ENCODE data around the gene AXL. TPM values are rescaled to one million over a fixed set of nuclear protein-coding genes. Genes with fewer than 3 reads are reported as not detected.
A peak's percentile ranks its signal among the peaks of the same experiment; 100 is the strongest.

The AXL gene
- total and polyA plus RNA-seq, 2 of the 13 experiments (the other 11 are each of a cell fraction or from before 2014, with no cell fraction given): 0.71 to 5.9 TPM

DNA sequence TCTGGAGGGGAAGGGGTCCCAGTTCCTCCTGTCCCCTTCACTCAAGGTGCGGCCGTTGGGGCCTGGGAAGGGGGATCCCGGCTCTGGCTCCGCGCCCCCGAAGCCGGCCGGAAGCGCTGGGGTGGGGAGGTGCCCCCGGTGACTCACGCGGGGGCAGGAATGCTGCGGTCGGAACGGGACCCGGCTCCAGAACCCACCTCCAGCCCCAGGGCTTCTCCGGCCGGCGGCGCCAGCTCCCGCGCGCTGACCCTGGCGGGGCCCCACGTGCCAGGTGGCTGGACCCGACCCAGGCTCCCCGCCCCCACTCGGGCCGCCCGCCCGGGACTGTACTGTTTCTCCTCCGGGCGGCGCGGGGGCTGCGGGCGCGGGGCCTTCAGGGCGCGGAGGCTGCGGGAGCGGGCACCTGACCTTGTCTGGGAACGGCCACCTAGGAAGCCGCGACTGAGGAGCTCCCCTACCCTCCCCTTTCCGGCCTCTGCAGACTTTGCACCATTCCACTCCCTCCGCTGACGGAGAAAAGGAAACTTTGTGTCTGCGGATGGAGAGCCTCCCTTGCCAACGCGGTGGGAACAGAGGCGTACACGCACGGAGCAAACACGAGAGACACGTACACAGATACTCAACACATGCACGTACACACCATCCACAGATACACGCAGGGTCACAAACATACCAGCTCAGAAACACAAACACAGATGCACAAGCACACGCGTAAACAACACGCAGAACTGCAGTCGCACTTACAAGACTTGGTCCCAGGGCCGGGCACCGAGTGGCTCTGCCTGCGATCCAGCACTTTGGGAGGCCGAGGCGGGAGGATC lies 7.2 kb downstream of the AXL start (continued):
- TF ChIP-seq PAXIP1 (CRISPR knock-in tag; conservative IDR thresholded peaks at IDR 0.05) (peak; percentile 81), ZNF280B (CRISPR knock-in tag; IDR thresholded peaks at IDR 0.05; ENCODE audit: borderline replicate concordance) (no peak; the same call in 1 of the 2 replicates), ETV5 (CRISPR knock-in tag; IDR thresholded peaks at IDR 0.05; ENCODE audit: borderline replicate concordance) (peak; percentile 86), SIN3B (IDR thresholded peaks at IDR 0.05; ENCODE audit: low read length) (no peak), ZNF264 (CRISPR knock-in tag; IDR thresholded peaks at IDR 0.05) (no peak), EP300 (IDR thresholded peaks at IDR 0.05; ENCODE audit: low read depth in 2 of 2, low read length in 2 of 2) (no peak; a peak in 1 of 4 replicates), EP300 (CRISPR knock-in tag; IDR thresholded peaks at IDR 0.05; ENCODE audit: borderline replicate concordance) (peak; percentile 35; the same call in 1 of the 2 replicates), ZNF878 (CRISPR knock-in tag; IDR thresholded peaks at IDR 0.05) (no peak; the same call in 1 of the 2 replicates), SNAI1 (CRISPR knock-in tag; IDR thresholded peaks at IDR 0.05; ENCODE audit: borderline replicate concordance) (no peak), SP5 (CRISPR knock-in tag; IDR thresholded peaks at IDR 0.05; ENCODE audit: borderline replicate concordance, low read depth) (no peak; the same call in 1 of the 2 replicates), POLR2AphosphoS2 (IDR thresholded peaks at IDR 0.05; ENCODE audit: low read depth, low read length) (no peak), TOE1 (CRISPR knock-in tag; IDR thresholded peaks at IDR 0.05) (0 out of 2 replicates have a peak, but pooled peaks have one; percentile 32), ZMYM4 (CRISPR knock-in tag; IDR thresholded peaks at IDR 0.05) (peak; percentile 72), HOXA7 (CRISPR knock-in tag; IDR thresholded peaks at IDR 0.05) (no peak), POGZ (CRISPR knock-in tag; IDR thresholded peaks at IDR 0.05) (peak; percentile 24; the same call in 1 of the 2 replicates), ZNF510 (CRISPR knock-in tag; IDR thresholded peaks at IDR 0.05; ENCODE audit: low read depth) (no peak), SRSF9 (IDR thresholded peaks at IDR 0.05; ENCODE audit: borderline replicate concordance, insufficient read depth, low read depth, low read length, poor library complexity, severe bottlenecking) (no peak), SRSF1 (optimal IDR thresholded peaks at IDR 0.05; ENCODE audit: low read depth, low read length) (peak; percentile 72), HHEX (CRISPR knock-in tag; IDR thresholded peaks at IDR 0.05) (no peak)
- TF ChIP-seq, protein P1, sequence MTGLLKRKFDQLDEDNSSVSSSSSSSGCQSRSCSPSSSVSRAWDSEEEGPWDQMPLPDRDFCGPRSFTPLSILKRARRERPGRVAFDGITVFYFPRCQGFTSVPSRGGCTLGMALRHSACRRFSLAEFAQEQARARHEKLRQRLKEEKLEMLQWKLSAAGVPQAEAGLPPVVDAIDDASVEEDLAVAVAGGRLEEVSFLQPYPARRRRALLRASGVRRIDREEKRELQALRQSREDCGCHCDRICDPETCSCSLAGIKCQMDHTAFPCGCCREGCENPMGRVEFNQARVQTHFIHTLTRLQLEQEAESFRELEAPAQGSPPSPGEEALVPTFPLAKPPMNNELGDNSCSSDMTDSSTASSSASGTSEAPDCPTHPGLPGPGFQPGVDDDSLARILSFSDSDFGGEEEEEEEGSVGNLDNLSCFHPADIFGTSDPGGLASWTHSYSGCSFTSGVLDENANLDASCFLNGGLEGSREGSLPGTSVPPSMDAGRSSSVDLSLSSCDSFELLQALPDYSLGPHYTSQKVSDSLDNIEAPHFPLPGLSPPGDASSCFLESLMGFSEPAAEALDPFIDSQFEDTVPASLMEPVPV (CRISPR knock-in tag; IDR thresholded peaks at IDR 0.05): peak; percentile 50; the same call in 1 of the 2 replicates

Measured in HepG2 (cell line).